ENCODE data around the gene GTPBP6. TPM values are rescaled to one million over a fixed set of nuclear protein-coding genes. Genes with fewer than 3 reads are reported as not detected.

GTPBP6 gene
- total RNA-seq, 1 donor: 28.8 TPM

DNA sequence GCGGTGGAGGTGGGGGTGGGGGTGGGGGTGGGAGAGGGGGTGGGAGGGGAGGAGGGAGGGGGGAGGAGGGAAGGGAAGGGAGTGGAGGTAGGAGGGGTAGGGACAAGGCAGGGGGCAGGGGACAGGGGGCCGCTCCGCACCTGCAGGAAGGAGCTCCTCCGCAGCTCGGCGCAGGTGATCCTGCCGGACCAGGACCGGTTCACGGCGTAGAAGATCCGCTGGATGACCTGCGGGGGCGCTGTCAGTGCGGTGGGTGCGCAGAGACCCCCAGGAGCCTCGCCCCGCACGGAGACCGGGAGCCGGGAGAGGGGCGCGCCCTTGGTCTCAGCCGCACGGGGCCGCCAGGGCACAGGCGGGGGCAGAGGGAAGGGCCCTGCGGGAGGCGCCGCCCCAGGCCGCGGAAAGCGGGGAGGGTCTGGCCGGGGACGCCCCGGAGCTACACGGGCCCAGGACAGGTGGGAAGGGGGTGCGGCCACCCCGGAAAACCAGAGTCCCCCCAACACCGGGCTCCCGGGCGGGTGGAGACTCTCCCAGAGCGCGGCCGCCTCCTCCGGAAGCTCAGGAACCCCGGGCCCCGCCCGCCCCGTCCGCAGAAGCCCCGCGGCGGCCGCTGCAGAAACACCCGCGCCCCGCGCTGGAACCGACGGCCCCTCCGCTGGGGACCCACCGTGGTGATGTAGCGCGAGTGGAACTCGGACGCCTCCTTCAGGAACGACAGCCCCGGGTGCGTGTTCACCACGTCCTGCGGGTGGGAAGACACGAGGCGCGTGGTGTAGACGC is 27.6 kb upstream of the GTPBP6 start:
- no peak for DNase-seq (ENCODE audit: low read depth)
- TF ChIP-seq, protein P1, sequence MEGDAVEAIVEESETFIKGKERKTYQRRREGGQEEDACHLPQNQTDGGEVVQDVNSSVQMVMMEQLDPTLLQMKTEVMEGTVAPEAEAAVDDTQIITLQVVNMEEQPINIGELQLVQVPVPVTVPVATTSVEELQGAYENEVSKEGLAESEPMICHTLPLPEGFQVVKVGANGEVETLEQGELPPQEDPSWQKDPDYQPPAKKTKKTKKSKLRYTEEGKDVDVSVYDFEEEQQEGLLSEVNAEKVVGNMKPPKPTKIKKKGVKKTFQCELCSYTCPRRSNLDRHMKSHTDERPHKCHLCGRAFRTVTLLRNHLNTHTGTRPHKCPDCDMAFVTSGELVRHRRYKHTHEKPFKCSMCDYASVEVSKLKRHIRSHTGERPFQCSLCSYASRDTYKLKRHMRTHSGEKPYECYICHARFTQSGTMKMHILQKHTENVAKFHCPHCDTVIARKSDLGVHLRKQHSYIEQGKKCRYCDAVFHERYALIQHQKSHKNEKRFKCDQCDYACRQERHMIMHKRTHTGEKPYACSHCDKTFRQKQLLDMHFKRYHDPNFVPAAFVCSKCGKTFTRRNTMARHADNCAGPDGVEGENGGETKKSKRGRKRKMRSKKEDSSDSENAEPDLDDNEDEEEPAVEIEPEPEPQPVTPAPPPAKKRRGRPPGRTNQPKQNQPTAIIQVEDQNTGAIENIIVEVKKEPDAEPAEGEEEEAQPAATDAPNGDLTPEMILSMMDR (IDR thresholded peaks at IDR 0.05; ENCODE audit: insufficient read depth, low read length): no peak
- no peak overlapping the region for H3K4me3 ChIP-seq (ENCODE audit: low read depth, low read length)

DNA sequence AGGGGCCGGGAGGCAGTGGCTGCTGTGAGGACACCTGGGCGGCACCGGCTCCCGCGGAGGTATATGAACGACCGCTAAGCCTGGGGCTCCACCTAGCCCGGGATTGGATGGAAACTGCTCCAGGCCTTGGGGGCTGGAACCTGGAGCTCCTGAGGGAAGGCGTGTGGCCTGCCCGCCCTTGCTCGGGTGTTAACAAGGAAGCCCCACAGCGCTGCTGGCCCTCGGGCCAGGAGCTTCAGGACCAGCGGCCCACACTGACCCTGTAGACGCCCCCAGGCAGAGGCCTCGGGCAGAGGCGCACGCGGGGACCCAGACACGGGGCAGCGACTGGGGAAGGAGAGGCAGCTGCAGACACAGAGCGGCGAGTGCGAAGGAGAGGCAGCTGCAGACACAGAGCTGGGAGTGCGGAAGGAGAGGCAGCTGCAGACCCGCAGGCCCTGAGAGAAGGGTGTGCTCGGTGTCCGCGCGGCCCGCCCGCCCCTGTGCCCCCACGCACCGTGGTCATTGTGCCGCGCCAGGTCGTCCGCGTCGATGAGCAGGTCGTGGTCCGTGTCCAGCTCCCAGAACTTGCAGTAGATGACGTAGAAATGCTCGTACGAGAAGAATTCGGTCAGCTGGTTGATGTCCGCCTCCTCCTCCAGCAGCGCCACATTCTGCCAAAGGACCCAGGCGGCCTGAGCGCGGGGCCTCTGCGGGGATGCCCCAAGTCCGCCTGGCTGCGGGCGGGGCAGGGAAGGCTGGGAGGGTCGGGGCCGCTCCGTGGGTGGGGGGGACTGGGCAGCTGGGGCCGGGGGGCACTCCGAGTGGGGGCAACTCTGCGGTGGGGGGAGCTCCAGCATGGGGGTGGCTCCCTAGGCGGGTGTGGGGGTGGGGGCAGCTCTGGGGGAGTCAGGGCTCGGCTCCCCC is 26.7 kb upstream of the GTPBP6 start:
- no peak overlapping the region for H3K4me3 ChIP-seq (ENCODE audit: low read depth, low read length)
- DNase-seq (ENCODE audit: low read depth): no peak
- TF ChIP-seq, protein P1 (IDR thresholded peaks at IDR 0.05; ENCODE audit: insufficient read depth, low read length): no peak

DNA sequence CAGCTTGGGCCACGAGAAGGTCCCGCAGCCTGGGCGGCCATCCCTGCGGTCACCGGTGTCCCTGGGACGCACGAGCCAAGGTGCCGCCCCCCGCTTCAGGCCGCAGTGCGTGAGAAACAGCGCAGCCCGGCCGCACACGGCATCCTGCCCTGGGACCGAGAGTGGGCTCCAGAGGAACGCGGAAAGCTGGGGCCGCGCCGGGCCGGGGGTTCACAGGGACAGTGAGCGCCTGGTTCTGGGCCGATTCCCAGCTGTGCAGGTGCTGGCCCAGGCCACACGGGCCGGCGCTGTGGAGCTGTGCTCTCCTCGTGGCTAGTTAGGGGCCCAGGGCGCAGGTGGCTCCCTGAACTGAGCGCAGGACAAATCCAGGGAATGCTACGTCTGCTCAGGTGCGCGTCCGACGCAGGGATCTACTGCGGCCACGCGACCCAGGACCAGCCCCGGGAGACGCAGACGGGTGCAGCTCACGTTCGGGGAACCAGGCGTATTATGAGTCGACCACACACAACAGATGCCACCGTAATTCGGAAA is 25.8 kb upstream of the GTPBP6 start:
- TF ChIP-seq, protein P1 (IDR thresholded peaks at IDR 0.05; ENCODE audit: insufficient read depth, low read length): no peak
- H3K4me3 ChIP-seq (ENCODE audit: low read depth, low read length): no peak overlapping the region
- no peak for DNase-seq (ENCODE audit: low read depth)

DNA sequence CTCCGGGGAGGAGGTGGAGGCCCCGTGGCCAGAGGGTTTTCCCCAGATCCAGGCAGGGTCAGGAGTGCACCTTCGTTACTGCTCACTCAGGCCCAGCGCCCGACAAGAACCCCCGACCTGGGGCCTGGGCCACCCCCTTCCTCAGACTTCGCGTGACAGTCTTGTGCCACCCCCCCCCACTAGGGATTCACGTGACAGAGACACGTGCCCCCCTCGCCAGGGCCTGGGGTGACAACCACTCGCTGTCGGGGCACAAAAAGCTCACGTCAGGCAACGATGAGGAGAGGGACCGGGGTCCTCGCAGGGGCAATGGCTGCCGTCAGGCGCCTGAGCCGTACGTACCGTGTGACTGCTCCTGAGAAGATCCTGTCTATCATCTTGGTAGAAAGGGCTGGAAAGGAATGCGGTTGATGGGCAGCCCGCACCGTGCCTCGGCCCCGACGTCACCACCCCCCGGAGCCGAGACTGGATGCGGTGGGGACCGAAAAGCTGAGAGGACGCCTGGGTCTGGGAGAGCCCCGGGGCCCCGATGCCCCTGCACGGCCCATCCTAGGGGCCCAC is 23.0 kb upstream of the GTPBP6 start:
- no peak for DNase-seq (ENCODE audit: low read depth)
- TF ChIP-seq, protein P1 (IDR thresholded peaks at IDR 0.05; ENCODE audit: insufficient read depth, low read length): no peak

DNA sequence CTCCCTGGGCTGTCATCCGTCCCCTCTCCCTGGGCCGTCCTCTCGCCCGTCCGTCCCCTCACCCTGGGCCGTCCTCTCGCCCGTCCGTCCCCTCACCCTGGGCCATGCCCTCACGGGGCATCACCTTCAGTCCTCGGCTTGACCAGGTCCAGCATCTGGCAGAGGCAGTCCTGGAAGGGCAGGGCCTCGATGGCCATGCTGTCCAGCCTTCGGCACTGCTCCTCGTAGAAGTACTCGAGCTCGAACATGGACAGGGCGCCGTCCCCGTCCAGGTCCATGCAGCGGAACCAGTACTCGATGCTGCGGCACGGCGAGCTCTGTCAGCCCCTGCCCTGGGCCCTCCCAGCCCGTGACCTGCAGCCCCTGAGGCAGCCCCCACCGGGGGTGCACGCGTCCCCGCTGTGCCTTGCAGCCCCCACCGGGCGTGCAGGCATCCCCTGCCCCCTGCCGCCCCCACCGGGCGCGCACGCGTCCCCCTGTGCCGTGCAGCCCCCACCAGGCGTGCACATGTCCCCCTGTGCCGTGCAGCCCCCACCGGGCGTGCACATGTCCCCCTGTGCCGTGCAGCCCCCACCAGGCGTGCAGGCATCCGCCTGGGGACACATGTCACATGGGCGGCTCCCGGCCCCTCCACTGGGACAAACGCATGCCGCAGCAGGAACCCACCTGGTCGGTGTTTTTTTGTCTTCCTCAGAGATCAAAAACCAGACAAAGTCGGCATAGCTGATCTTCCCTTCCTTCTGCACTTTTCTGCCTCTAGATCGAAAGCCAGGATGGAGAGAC is 22.2 kb upstream of the GTPBP6 start:
- H3K4me3 ChIP-seq (ENCODE audit: low read depth, low read length): no peak overlapping the region
- no peak for DNase-seq (ENCODE audit: low read depth)
- TF ChIP-seq, protein P1 (IDR thresholded peaks at IDR 0.05; ENCODE audit: insufficient read depth, low read length): no peak

More for the DNA sequence above, 23.0 kb upstream of the GTPBP6 start:
- H3K4me3 ChIP-seq (ENCODE audit: low read depth, low read length): no peak overlapping the region

DNA sequence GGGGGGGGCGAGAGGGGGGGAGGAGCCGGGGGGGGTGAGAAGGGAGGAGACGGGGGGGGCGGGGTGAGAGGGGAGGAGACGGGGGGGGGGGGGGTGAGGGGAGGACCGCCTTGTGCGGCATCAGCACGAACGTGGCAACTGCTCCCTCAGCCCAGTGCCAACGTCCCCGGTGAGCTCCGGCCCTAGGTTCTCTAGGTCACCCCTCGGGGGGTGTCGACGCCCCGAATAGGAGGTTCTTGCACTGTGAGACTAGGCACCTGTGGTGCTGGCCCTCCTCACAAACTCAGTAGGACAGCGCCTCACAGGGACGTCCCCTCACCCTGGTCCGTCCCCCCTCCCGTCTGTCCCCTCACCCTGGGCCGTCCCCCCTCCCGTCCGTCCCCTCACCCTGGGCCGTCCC is 21.5 kb upstream of the GTPBP6 start:
- TF ChIP-seq, protein P1 (IDR thresholded peaks at IDR 0.05; ENCODE audit: insufficient read depth, low read length): no peak
- DNase-seq (ENCODE audit: low read depth): no peak
- no peak overlapping the region for H3K4me3 ChIP-seq (ENCODE audit: low read depth, low read length)
